ENCODE measurements around the gene CLRN2. TPM values are rescaled to one million over a fixed set of nuclear protein-coding genes. Genes with fewer than 3 reads are reported as not detected.

CLRN2 gene
- total and polyA plus RNA-seq, 9 of the 15 experiments (the other 6 are each of a cell fraction or from before 2014, with no cell fraction given) = not detected

DNA sequence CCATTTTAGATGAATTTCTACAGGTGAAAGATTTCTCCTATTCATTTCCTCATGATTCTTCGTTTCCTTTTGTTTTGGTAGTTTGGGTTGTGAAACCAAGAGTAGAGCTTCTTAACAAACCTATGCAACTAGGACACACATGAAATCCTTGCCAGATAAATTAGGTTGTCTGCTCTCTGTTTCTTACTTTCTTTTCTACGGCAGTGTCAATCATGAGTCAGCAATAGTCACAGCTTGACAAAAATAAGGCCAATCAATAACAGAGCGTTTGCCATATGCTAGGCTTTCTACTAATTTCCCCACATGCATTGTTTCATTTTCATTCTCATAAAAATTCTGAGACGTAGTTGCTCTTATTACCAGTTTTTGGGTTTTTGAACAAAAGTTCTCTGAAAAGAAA, 20.3 kb downstream of the CLRN2 start (continued):
- TF ChIP-seq RAD51 (IDR thresholded peaks at IDR 0.05; ENCODE audit: borderline replicate concordance, low read depth) (no peak), MIER1 (IDR thresholded peaks at IDR 0.05; ENCODE audit: low read depth) (no peak), FIP1L1 (IDR thresholded peaks at IDR 0.05; ENCODE audit: low read depth, low read length, poor library complexity, severe bottlenecking) (no peak), MAFK (IDR thresholded peaks at IDR 0.05; ENCODE audit: low read length) (peak; percentile 85), LARP7 (IDR thresholded peaks at IDR 0.05) (no peak), NFRKB (IDR thresholded peaks at IDR 0.05; ENCODE audit: low read depth) (no peak), FOSL1 (tag; conservative IDR thresholded peaks at IDR 0.05) (no peak), HDAC1 (IDR thresholded peaks at IDR 0.05) (no peak), KLF6 (CRISPR knock-in tag; IDR thresholded peaks at IDR 0.05; ENCODE audit: borderline replicate concordance) (no peak), ZNF764 (CRISPR knock-in tag; IDR thresholded peaks at IDR 0.05; ENCODE audit: low read depth) (no peak), MTA2 (IDR thresholded peaks at IDR 0.05; ENCODE audit: low read depth) (no peak), SRSF1 (IDR thresholded peaks at IDR 0.05; ENCODE audit: low read depth, low read length) (no peak), HNRNPL (IDR thresholded peaks at IDR 0.05; ENCODE audit: low read depth, low read length) (no peak), ARID1B (IDR thresholded peaks at IDR 0.05) (no peak), SUPT5H (IDR thresholded peaks at IDR 0.05) (no peak), MAFF (IDR thresholded peaks at IDR 0.05; ENCODE audit: low read length) (peak; percentile 85), NUFIP1 (IDR thresholded peaks at IDR 0.05; ENCODE audit: partially characterized antibody) (no peak)
- TF ChIP-seq, protein P1, sequence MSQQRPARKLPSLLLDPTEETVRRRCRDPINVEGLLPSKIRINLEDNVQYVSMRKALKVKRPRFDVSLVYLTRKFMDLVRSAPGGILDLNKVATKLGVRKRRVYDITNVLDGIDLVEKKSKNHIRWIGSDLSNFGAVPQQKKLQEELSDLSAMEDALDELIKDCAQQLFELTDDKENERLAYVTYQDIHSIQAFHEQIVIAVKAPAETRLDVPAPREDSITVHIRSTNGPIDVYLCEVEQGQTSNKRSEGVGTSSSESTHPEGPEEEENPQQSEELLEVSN (IDR thresholded peaks at IDR 0.05; ENCODE audit: borderline replicate concordance in 1 of 2, extremely low read depth in 1 of 2, insufficient read depth in 1 of 2, insufficient read length in 1 of 2, low read depth in 1 of 2, low read length in 1 of 2, poor library complexity in 1 of 2, severe bottlenecking in 1 of 2) = no peak
- TF ChIP-seq, protein P2, sequence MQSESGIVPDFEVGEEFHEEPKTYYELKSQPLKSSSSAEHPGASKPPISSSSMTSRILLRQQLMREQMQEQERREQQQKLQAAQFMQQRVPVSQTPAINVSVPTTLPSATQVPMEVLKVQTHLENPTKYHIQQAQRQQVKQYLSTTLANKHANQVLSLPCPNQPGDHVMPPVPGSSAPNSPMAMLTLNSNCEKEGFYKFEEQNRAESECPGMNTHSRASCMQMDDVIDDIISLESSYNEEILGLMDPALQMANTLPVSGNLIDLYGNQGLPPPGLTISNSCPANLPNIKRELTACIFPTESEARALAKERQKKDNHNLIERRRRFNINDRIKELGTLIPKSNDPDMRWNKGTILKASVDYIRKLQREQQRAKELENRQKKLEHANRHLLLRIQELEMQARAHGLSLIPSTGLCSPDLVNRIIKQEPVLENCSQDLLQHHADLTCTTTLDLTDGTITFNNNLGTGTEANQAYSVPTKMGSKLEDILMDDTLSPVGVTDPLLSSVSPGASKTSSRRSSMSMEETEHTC (IDR thresholded peaks at IDR 0.05) = no peak
- TF ChIP-seq, protein P3, sequence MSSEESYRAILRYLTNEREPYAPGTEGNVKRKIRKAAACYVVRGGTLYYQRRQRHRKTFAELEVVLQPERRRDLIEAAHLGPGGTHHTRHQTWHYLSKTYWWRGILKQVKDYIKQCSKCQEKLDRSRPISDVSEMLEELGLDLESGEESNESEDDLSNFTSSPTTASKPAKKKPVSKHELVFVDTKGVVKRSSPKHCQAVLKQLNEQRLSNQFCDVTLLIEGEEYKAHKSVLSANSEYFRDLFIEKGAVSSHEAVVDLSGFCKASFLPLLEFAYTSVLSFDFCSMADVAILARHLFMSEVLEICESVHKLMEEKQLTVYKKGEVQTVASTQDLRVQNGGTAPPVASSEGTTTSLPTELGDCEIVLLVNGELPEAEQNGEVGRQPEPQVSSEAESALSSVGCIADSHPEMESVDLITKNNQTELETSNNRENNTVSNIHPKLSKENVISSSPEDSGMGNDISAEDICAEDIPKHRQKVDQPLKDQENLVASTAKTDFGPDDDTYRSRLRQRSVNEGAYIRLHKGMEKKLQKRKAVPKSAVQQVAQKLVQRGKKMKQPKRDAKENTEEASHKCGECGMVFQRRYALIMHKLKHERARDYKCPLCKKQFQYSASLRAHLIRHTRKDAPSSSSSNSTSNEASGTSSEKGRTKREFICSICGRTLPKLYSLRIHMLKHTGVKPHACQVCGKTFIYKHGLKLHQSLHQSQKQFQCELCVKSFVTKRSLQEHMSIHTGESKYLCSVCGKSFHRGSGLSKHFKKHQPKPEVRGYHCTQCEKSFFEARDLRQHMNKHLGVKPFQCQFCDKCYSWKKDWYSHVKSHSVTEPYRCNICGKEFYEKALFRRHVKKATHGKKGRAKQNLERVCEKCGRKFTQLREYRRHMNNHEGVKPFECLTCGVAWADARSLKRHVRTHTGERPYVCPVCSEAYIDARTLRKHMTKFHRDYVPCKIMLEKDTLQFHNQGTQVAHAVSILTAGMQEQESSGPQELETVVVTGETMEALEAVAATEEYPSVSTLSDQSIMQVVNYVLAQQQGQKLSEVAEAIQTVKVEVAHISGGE (CRISPR knock-in tag; IDR thresholded peaks at IDR 0.05) = no peak
- TF ChIP-seq, protein P4, sequence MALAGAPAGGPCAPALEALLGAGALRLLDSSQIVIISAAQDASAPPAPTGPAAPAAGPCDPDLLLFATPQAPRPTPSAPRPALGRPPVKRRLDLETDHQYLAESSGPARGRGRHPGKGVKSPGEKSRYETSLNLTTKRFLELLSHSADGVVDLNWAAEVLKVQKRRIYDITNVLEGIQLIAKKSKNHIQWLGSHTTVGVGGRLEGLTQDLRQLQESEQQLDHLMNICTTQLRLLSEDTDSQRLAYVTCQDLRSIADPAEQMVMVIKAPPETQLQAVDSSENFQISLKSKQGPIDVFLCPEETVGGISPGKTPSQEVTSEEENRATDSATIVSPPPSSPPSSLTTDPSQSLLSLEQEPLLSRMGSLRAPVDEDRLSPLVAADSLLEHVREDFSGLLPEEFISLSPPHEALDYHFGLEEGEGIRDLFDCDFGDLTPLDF (CRISPR knock-in tag; IDR thresholded peaks at IDR 0.05) = no peak
- TF ChIP-seq, protein P5, sequence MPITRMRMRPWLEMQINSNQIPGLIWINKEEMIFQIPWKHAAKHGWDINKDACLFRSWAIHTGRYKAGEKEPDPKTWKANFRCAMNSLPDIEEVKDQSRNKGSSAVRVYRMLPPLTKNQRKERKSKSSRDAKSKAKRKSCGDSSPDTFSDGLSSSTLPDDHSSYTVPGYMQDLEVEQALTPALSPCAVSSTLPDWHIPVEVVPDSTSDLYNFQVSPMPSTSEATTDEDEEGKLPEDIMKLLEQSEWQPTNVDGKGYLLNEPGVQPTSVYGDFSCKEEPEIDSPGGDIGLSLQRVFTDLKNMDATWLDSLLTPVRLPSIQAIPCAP (CRISPR knock-in tag; IDR thresholded peaks at IDR 0.05; ENCODE audit: borderline replicate concordance) = no peak

Data from K562 (cell line).